ENCODE results near the gene RCC1. TPM values are rescaled to one million over a fixed set of nuclear protein-coding genes. Genes with fewer than 3 reads are reported as not detected.

The RCC1 gene
- total RNA-seq, 4 donors from 2014 or later = 9.4 to 22.8 (median 14.0) TPM

GRCh38 chr1:28507247-28507645 is 1.4 kb downstream of the RCC1 start:
- 17 to 21% methylated on average over 10 to 11 of the region's 11 CpGs for WGBS, 2 donors
- H3K4me1 ChIP-seq = peaks cover 46 to 48% of the 10 kb centered on the region in 2 donors

GRCh38 chr1:28507646-28508434 is 2.0 kb downstream of the RCC1 start:
- peak overlapping the region; percentile 44 to 89 (median 59) for H3K4me3 ChIP-seq (replicated peaks in 1 of 3)
- peaks cover 48 to 49% of the 10 kb centered on the region in 2 donors for H3K4me1 ChIP-seq
- H3K27me3 ChIP-seq = no peaks in the 10 kb centered on the region
- H3K36me3 ChIP-seq = peaks cover 23 to 34% of the 10 kb centered on the region in 2 donors
- intact Hi-C loops (cut with DNase I) = no loop called here
- H3K9me3 ChIP-seq = no peaks in the 10 kb centered on the region
- TF ChIP-seq, protein P1, sequence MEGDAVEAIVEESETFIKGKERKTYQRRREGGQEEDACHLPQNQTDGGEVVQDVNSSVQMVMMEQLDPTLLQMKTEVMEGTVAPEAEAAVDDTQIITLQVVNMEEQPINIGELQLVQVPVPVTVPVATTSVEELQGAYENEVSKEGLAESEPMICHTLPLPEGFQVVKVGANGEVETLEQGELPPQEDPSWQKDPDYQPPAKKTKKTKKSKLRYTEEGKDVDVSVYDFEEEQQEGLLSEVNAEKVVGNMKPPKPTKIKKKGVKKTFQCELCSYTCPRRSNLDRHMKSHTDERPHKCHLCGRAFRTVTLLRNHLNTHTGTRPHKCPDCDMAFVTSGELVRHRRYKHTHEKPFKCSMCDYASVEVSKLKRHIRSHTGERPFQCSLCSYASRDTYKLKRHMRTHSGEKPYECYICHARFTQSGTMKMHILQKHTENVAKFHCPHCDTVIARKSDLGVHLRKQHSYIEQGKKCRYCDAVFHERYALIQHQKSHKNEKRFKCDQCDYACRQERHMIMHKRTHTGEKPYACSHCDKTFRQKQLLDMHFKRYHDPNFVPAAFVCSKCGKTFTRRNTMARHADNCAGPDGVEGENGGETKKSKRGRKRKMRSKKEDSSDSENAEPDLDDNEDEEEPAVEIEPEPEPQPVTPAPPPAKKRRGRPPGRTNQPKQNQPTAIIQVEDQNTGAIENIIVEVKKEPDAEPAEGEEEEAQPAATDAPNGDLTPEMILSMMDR (IDR thresholded peaks at IDR 0.05) = no peak
- no peak for TF ChIP-seq POLR2A (IDR thresholded peaks at IDR 0.05)
- H3K27ac ChIP-seq = peak overlapping the region; percentile 83 to 88 (median 84)
- DNase-seq = no peak
- 45 to 48% methylated on average over 10 of the region's 10 CpGs for WGBS, 2 donors

More at GRCh38 chr1:28507247-28507645, 1.4 kb downstream of the RCC1 start:
- Histone ChIP-seq H3K4me3 (replicated peaks in 1 of 3) (peak overlapping the region; percentile 44 to 89 (median 59)), H3K9me3 (no peaks in the 10 kb centered on the region), H3K36me3 (peaks cover 19 to 31% of the 10 kb centered on the region in 2 donors), H3K27ac (peak overlapping the region; percentile 83 to 88 (median 84)), H3K27me3 (no peaks in the 10 kb centered on the region)
- TF ChIP-seq, protein P1 (IDR thresholded peaks at IDR 0.05) = no peak
- intact Hi-C loops (cut with DNase I) = no loop called here
- no peak for DNase-seq

DNA sequence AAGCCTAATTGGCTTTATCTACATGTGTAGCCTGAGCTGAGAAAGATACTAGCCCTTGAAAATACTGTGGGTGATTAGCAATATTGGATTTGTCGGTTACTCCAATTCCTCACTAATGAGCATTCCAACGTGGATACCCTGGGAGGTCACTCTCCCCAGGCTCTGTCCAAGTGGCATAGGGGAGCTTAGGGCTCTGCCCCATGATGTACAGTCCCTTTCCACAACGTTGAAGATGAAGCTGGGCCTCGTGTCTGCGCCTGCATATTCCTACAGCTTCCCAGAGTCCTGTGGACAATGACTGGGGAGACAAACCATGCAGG is 2.6 kb downstream of the RCC1 start:
- DNase-seq = no peak
- no peak overlapping the region for H3K4me3 ChIP-seq (replicated peaks in 1 of 3)
- H3K36me3 ChIP-seq = peaks cover 25 to 40% of the 10 kb centered on the region in 2 donors
- WGBS, 2 donors = 39 to 48% methylated on average over 5 of the region's 5 CpGs
- peak overlapping the region; percentile 83 to 88 (median 84) for H3K27ac ChIP-seq
- H3K4me1 ChIP-seq = peaks cover 48 to 49% of the 10 kb centered on the region in 2 donors
- H3K9me3 ChIP-seq = no peaks in the 10 kb centered on the region
- no peak for TF ChIP-seq POLR2A (IDR thresholded peaks at IDR 0.05)
- TF ChIP-seq, protein P1 (IDR thresholded peaks at IDR 0.05) = no peak
- no peaks in the 10 kb centered on the region for H3K27me3 ChIP-seq
- intact Hi-C loops (cut with DNase I) = no loop called here

- no peaks in the 10 kb centered on the region for H3K9me3 ChIP-seq
- TF ChIP-seq, protein P1 (IDR thresholded peaks at IDR 0.05) = no peak
- no peak for TF ChIP-seq POLR2A (IDR thresholded peaks at IDR 0.05)
- no peak for DNase-seq
- H3K27me3 ChIP-seq = no peaks in the 10 kb centered on the region
- H3K4me1 ChIP-seq = peaks cover 48 to 49% of the 10 kb centered on the region in 2 donors
- intact Hi-C loops (cut with DNase I) = no loop called here
- no peak overlapping the region for H3K4me3 ChIP-seq (replicated peaks in 1 of 3)
- H3K27ac ChIP-seq = peak overlapping the region; percentile 46 to 80 (median 69)
- WGBS, 2 donors = 75 to 78% methylated on average over 8 of the region's 8 CpGs
- H3K36me3 ChIP-seq = peaks cover 25 to 50% of the 10 kb centered on the region in 2 donors
Measured at GRCh38 chr1:28509705-28510272, 3.9 kb downstream of the RCC1 start.
